Suprapubic skin (tissue), 4 donors: ENCODE measurements around the gene LGALS3BP. TPM values are rescaled to one million over a fixed set of nuclear protein-coding genes. Genes with fewer than 3 reads are reported as not detected.

ENCODE experiments used
- DNase-seq, 2 donors: peaks; one replicate each; pipeline ENCODE4 v3.0.0-alpha.2; 2019; ENCODE audit warnings: low spot score in 2 of 2
- H3K27ac ChIP-seq: fragments of 200-600 bp; sonication (generic); one replicate; pipeline ENCODE4 v1.5.1; 2019
- H3K27me3 ChIP-seq: fragments of 200-600 bp; sonication (generic); one replicate; pipeline ENCODE4 v1.5.1; 2019
- H3K36me3 ChIP-seq: fragments of 200-600 bp; sonication (generic); one replicate; pipeline ENCODE4 v1.5.1; 2019
- H3K4me1 ChIP-seq: fragments of 200-600 bp; sonication (generic); one replicate; pipeline ENCODE4 v1.5.1; 2019
- H3K4me3 ChIP-seq: fragments of 200-600 bp; sonication (generic); one replicate; pipeline ENCODE4 v1.5.1; 2019; ENCODE audit warnings: mild to moderate bottlenecking
- H3K9me3 ChIP-seq: fragments of 200-600 bp; sonication (generic); one replicate; pipeline ENCODE4 v1.5.1; 2019
- EP300 ChIP-seq: sonication (generic); formaldehyde crosslinking; IDR thresholded peaks from one replicate; pipeline ENCODE4 v1.6.1; 2017; ENCODE audit warnings: antibody characterized with exemption
- POLR2A ChIP-seq, 2 donors: fragments of 450-650 bp; IDR thresholded peaks; one replicate each; pipeline ENCODE4 v1.6.1; 2017; ENCODE audit warnings: antibody characterized with exemption in 2 of 2, mild to moderate bottlenecking in 2 of 2, moderate library complexity in 2 of 2
- POLR2AphosphoS5 ChIP-seq, 3 donors: sonication (generic); formaldehyde crosslinking; IDR thresholded peaks; one replicate each; pipeline ENCODE4 v1.6.1; 2017; ENCODE audit warnings: antibody characterized with exemption in 3 of 3
- WGBS: methylation state at CpG from one replicate; pipeline ENCODE4 v1.1.5; 2018; 5-methylcytosine and 5-hydroxymethylcytosine counted together
- total RNA-seq, 4 donors: library from RNA; depleted of rRNA; stranded (reverse); fragments of >200 nt; gene quantifications; one replicate each; pipeline ENCODE4 v1.1.0, GENCODE V29; 2016
- TF ChIP-seq, protein P1 (sequence below), 2 donors: fragments of 200-600 bp in 1 of 2; fragments of 450-650 bp in 1 of 2; sonication (generic) in 1 of 2; IDR thresholded peaks; one replicate each; pipeline ENCODE4 v1.5.1; 2016 to 2019; ENCODE audit warnings: antibody characterized with exemption in 2 of 2, mild to moderate bottlenecking in 1 of 2, moderate library complexity in 1 of 2

The LGALS3BP gene
- total RNA-seq, 4 donors from 2014 or later: 70.2 to 162 (median 105) TPM

DNA sequence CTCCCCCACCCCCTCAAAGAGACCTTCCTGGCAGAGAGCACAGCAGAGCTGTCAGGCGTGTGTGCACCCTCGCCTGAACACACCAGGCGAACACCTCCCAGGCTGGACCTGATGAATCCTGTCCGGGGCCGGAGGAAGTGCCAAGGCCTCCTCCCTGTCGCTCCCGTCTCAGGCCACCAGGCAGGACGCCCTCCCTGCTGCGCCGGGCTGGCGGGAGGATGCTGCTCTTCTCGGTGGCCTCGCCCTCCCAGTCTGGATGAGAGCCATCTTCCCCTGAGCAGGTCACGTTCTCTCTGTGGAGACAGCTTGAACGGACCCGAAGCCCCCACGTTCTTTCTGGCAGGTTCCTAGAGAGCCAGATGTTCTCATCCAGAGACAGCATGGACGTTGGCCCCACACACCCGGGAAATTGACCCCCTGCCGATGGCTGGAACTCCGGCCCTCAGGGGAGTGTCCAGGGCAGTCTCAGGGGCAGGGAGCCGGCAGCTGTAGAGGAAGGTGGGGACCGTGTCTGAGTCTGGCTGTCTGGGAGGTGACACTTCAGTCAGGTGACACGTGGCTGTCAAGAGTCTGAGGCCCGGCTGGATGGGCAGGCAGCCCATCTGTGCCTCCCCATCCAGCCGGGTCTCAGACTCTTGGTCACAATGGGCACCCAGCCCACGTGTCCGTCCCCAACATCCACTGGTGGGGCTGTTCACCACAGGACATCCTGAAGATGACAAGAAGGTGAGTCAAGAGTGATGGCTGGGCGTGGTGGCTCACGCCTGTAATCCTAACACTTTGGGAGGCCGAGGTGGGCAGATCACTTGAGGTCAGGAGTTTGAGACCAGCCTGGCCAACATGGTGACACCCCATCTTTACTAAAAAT, 49.6 kb downstream of the LGALS3BP start:
- H3K4me1 ChIP-seq: peaks cover 34% of the 10 kb centered on the region

DNA sequence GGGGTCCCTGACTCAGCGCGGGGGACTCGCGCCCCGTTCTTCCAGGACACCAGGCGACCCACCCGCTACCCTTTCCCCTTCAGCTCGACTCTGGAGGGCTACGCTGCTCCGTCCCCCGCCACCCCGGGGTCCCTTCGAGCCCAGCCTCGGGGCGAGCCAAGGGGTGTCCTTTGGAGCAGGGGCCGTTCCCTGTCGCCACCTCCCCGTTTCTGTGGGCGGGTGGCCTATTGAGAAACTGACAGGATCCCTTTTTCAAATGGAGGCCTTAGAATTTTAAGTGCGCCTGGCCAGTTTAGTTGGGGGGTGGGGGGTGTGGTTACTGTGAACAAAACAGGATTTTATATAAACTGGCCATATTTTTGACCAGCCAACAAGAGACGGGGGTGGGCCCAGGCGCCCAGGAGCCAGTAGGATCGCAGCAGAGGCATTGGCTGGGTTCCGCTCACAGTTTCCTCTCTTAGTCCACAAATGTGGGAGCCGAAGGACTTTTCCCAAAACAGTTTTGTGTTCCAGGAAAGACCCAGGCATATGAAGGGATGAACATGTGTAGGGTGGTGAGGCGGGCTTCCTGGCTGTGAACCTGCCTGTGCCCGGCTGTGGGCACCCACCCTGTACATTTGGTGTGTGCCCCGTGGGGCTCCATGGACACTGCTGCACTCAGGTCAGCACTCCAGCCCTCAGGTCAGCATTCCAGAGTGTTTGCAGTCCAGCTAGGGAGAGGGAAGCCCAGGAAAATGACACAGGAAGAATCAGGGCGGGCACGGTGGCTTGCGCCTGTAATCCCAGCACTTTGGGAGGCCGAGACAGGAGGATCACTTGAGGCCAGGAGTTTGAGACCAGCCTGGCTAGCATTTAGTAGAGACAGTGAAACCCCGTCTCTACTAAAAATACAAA, 53.8 kb downstream of the LGALS3BP start:
- Histone ChIP-seq H3K27ac (peak overlapping the region; percentile 95), H3K36me3 (no peaks in the 10 kb centered on the region), H3K27me3 (no peaks in the 10 kb centered on the region), H3K9me3 (no peaks in the 10 kb centered on the region), H3K4me1 (peaks cover 48% of the 10 kb centered on the region), H3K4me3 (peak overlapping the region; percentile 79)
- WGBS: 35% methylated on average over 24 of the region's 33 CpGs
- TF ChIP-seq POLR2AphosphoS5 (IDR thresholded peaks at IDR 0.05) (peak in 1 of 3 donors; percentile 25), EP300 (no peak), POLR2A (IDR thresholded peaks at IDR 0.05) (peak in 1 of 2 donors; percentile 37)
- TF ChIP-seq, protein P1, sequence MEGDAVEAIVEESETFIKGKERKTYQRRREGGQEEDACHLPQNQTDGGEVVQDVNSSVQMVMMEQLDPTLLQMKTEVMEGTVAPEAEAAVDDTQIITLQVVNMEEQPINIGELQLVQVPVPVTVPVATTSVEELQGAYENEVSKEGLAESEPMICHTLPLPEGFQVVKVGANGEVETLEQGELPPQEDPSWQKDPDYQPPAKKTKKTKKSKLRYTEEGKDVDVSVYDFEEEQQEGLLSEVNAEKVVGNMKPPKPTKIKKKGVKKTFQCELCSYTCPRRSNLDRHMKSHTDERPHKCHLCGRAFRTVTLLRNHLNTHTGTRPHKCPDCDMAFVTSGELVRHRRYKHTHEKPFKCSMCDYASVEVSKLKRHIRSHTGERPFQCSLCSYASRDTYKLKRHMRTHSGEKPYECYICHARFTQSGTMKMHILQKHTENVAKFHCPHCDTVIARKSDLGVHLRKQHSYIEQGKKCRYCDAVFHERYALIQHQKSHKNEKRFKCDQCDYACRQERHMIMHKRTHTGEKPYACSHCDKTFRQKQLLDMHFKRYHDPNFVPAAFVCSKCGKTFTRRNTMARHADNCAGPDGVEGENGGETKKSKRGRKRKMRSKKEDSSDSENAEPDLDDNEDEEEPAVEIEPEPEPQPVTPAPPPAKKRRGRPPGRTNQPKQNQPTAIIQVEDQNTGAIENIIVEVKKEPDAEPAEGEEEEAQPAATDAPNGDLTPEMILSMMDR (IDR thresholded peaks at IDR 0.05): no peak
- DNase-seq: peak; percentile 93 to 94

More for the DNA sequence above, 49.6 kb downstream of the LGALS3BP start:
- Histone ChIP-seq H3K36me3 (no peaks in the 10 kb centered on the region), H3K9me3 (no peaks in the 10 kb centered on the region), H3K4me3 (no peak overlapping the region), H3K27ac (no peak overlapping the region), H3K27me3 (no peaks in the 10 kb centered on the region)
- 88% methylated on average over 4 of the region's 31 CpGs for WGBS
- TF ChIP-seq, protein P1 (IDR thresholded peaks at IDR 0.05): no peak
- no peak for TF ChIP-seq POLR2AphosphoS5 (IDR thresholded peaks at IDR 0.05)
- no peak for TF ChIP-seq POLR2A (IDR thresholded peaks at IDR 0.05)
- no peak for TF ChIP-seq EP300
- no peak for DNase-seq

DNA sequence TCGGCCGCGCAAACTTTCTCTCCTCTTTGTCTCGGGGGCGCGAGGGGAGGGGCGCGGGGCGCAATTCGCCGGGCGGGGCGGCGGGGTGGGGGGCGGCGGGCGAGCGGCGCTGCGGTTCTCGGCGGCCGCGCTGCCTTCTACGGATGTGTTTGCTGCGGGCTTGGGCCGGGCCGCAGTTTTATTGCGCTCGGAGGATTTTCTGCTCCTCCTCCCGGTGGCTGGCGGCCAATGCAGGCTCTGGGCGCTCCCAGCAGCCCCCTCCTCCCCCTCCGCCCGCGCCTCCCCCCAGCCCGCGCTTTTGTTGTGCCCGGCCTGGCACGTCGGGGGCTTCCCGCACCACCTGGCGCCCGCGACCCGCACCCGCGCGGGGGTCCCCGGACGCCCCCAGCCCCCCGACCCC, 54.5 kb downstream of the LGALS3BP start, which contains the start of gene TIMP2:
Gene TIMP2 (minus strand): TSS at position 154 of the 400 bp plus-strand sequence. CDS start 299 bp downstream, outside the sequence.
- 0% methylated on average over 10 of the region's 52 CpGs for WGBS
- TF ChIP-seq EP300 (no peak), POLR2A (IDR thresholded peaks at IDR 0.05) (peak in 1 of 2 donors; percentile 28), POLR2AphosphoS5 (IDR thresholded peaks at IDR 0.05) (peak in 2 of 3 donors; percentile 33 to 59)
- TF ChIP-seq, protein P1 (IDR thresholded peaks at IDR 0.05): peak in 1 of 2 donors; percentile 38
- Histone ChIP-seq H3K27ac (peak within 1 kb of the TSS; percentile 95), H3K4me3 (peak within 1 kb of the TSS; percentile 79), H3K27me3 (no peaks in the 10 kb centered on the region), H3K9me3 (no peaks in the 10 kb centered on the region), H3K4me1 (peaks cover 55% of the 10 kb centered on the region), H3K36me3 (no peaks in the 10 kb centered on the region)
- peak; percentile 93 to 94 for DNase-seq

- TF ChIP-seq EP300: no peak
- TF ChIP-seq POLR2AphosphoS5 (IDR thresholded peaks at IDR 0.05): no peak
- TF ChIP-seq, protein P1 (IDR thresholded peaks at IDR 0.05): no peak
- TF ChIP-seq POLR2A (IDR thresholded peaks at IDR 0.05): no peak
- WGBS: under 1% methylated on average over 29 of the region's 64 CpGs
- H3K27me3 ChIP-seq: no peaks in the 10 kb centered on the region
- no peaks in the 10 kb centered on the region for H3K9me3 ChIP-seq
- peak overlapping the region; percentile 79 for H3K4me3 ChIP-seq
- no peak for DNase-seq
- H3K27ac ChIP-seq: peak overlapping the region; percentile 95
- H3K36me3 ChIP-seq: no peaks in the 10 kb centered on the region
- H3K4me1 ChIP-seq: peaks cover 61% of the 10 kb centered on the region
Measured at GRCh38 chr17:78924481-78925151, 55.1 kb downstream of the LGALS3BP start.
